ENCODE results near the gene EIF5.
A peak's percentile ranks its signal among the peaks of the same experiment; 100 is the strongest.

The EIF5 gene

GRCh38 chr14:103372552-103373304 lies 38.7 kb downstream of the EIF5 start:
- in situ Hi-C loops (cut with HindIII; ENCODE audit: low sequenced_read_pairs), result no loop called here
- no peak overlapping the region for H3K4me3 ChIP-seq (ENCODE audit: low read depth, low read length)
- DNase-seq (ENCODE audit: low read depth, low spot score), result peak; percentile 93
- no peak for TF ChIP-seq CTCF (IDR thresholded peaks at IDR 0.05; ENCODE audit: low read depth, low read length)

DNA sequence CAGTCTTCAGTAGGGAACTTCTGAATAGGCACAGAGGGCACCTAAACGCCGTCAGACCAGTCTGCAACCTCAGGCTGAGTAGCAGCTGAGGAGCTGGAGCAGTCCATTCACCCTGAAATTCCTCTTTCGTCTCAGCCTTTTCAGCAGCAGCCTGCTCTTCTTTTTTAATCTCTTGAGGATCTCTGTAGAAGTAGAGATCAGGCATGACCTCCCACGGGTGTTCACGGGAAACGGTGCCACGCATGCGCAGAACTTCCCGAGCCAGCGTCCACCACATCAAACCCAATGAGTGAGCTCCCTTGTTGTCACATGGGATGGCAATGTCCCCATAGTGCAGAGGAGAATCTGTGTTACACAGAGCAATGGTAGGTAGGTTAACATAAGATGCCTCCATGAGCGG lies 40.1 kb downstream of the EIF5 start:
- DNase-seq (ENCODE audit: low read depth, low spot score), result no peak
- TF ChIP-seq CTCF (IDR thresholded peaks at IDR 0.05; ENCODE audit: low read depth, low read length), result no peak
- in situ Hi-C loops (cut with HindIII; ENCODE audit: low sequenced_read_pairs), result no loop called here
- no peak overlapping the region for H3K4me3 ChIP-seq (ENCODE audit: low read depth, low read length)

GRCh38 chr14:103377522-103378037 lies 43.5 kb downstream of the EIF5 start:
- H3K4me3 ChIP-seq (ENCODE audit: low read depth, low read length), result no peak overlapping the region
- in situ Hi-C loops (cut with HindIII; ENCODE audit: low sequenced_read_pairs), result no loop called here
- DNase-seq (ENCODE audit: low read depth, low spot score), result no peak
- no peak for TF ChIP-seq CTCF (IDR thresholded peaks at IDR 0.05; ENCODE audit: low read depth, low read length)

DNA sequence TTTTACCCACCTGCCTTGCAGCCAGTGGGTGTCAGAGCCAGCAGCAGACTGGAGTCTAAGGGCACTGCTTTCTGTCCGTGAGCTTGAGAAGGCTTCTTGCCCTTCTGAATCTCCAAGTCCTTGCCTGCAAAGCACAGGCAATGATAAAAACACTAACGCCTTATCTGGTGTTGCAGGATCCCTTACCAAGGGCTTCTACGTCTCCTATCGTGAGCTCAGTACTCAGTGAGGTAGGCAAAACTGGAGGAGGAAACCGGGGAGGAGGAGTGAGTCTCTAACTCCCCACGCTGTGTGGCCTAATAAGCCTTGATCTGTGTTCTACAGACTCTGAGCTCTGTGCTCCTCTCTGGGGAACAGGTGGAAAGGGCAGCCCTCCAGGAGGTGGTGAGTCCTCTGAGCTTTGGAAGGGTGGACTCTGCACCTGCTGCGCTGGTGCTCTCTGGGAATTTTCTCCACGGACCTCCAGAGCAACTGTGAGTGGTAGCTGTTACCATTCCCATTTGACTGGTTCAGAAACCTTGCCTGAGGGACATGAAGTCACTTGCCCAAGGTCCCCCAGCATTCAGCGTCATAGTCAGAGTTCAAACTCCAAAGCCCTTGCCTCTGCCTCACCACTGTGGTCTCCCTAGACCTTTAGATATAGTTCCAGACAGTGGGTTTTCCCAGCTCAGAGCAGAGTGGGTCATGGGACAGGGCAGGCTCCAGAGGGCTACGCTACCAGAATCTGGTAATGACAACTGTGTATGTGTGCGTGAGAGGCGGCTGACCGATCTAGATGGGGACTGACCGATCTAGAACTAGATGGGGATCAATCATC lies 44.2 kb downstream of the EIF5 start:
- in situ Hi-C loops (cut with HindIII; ENCODE audit: low sequenced_read_pairs), result no loop called here
- no peak overlapping the region for H3K4me3 ChIP-seq (ENCODE audit: low read depth, low read length)
- DNase-seq (ENCODE audit: low read depth, low spot score), result no peak
- no peak for TF ChIP-seq CTCF (IDR thresholded peaks at IDR 0.05; ENCODE audit: low read depth, low read length)

- no peak overlapping the region for H3K4me3 ChIP-seq (ENCODE audit: low read depth, low read length)
- in situ Hi-C loops (cut with HindIII; ENCODE audit: low sequenced_read_pairs), result no loop called here
- TF ChIP-seq CTCF (IDR thresholded peaks at IDR 0.05; ENCODE audit: low read depth, low read length), result no peak
- DNase-seq (ENCODE audit: low read depth, low spot score), result no peak
Measured at GRCh38 chr14:103380719-103381377, 46.8 kb downstream of the EIF5 start.

- in situ Hi-C loops (cut with HindIII; ENCODE audit: low sequenced_read_pairs), result no loop called here
- H3K4me3 ChIP-seq (ENCODE audit: low read depth, low read length), result no peak overlapping the region
- TF ChIP-seq CTCF (IDR thresholded peaks at IDR 0.05; ENCODE audit: low read depth, low read length), result no peak
- DNase-seq (ENCODE audit: low read depth, low spot score), result no peak
Measured at GRCh38 chr14:103382376-103382775, 48.3 kb downstream of the EIF5 start.

Data from astrocyte of the spinal cord (primary cell).